H1 (cell line): ENCODE results near the gene THYN1. TPM values are rescaled to one million over a fixed set of nuclear protein-coding genes. Genes with fewer than 3 reads are reported as not detected.

ENCODE experiments used
- CTCF ChIA-PET: fragments of 300-600 bp; sonication (Branson Sonifier 250); formaldehyde crosslinking; loops from one replicate; lab custom pipeline; 2021; ENCODE audit not compliant: partially characterized antibody; lab: Charles Lee
- POLR2A ChIA-PET: fragments of 300-600 bp; sonication (Branson Sonifier 250); formaldehyde crosslinking; loops from one replicate; lab custom pipeline; 2021; ENCODE audit warnings: inconsistent platforms; ENCODE audit not compliant: partially characterized antibody; lab: Charles Lee
- DNase-seq, 2 experiments: peaks; one replicate each; pipeline versions ENCODE4 v3.0.0 to v3.0.0-alpha.2; 2010 to 2022; ENCODE audit warnings: low spot score in 2 of 2, low read depth in 1 of 2, mixed read lengths in 1 of 2
- FAIRE-seq: peaks from 2 replicates; lab custom pipeline; 2011; peaks lifted over from hg19 to GRCh38; lab: Jason Lieb, UNC
- H2AFZ ChIP-seq: 2 replicates; pipeline ENCODE4 v1.8.1; 2012; ENCODE audit warnings: low read length, inconsistent platforms
- H2AK5ac ChIP-seq: 2 replicates; pipeline ENCODE4 v1.6.1; 2013; ENCODE audit warnings: low read depth, low read length
- H2BK120ac ChIP-seq: replicated peaks from 2 replicates; pipeline ENCODE3; 2013; ENCODE audit warnings: low read depth, low read length, inconsistent platforms
- H2BK12ac ChIP-seq: 2 replicates; pipeline ENCODE4 v1.6.1; 2013; ENCODE audit warnings: low read depth, low read length
- H2BK15ac ChIP-seq: 2 replicates; pipeline ENCODE4 v1.6.1; 2013; ENCODE audit warnings: low read length
- H2BK20ac ChIP-seq: 2 replicates; pipeline ENCODE4 v1.6.1; 2013; ENCODE audit warnings: low read length
- H2BK5ac ChIP-seq: 2 replicates; pipeline ENCODE4 v1.6.1; 2013; ENCODE audit warnings: low read depth, low read length
- H3K14ac ChIP-seq: 2 replicates; pipeline ENCODE4 v1.6.1; 2013; ENCODE audit warnings: inconsistent platforms; ENCODE audit not compliant: insufficient read length
- H3K18ac ChIP-seq: 2 replicates; pipeline ENCODE4 v1.6.1; 2013; ENCODE audit warnings: low read length; ENCODE audit errors: extremely low read depth
- H3K23ac ChIP-seq: 2 replicates; pipeline ENCODE4 v1.6.1; 2013; ENCODE audit warnings: inconsistent platforms; ENCODE audit not compliant: insufficient read length
- H3K23me2 ChIP-seq: 2 replicates; pipeline ENCODE4 v1.6.1; 2013; ENCODE audit warnings: low read depth, low read length
- H3K27ac ChIP-seq: 2 replicates; pipeline ENCODE4 v1.6.1; 2011; ENCODE audit warnings: low read depth, low read length, inconsistent platforms
- H3K27me3 ChIP-seq, 4 experiments: replicated peaks in 1 of 4; 1 replicate in 1 of 4; 2 replicates in 3 of 4; pipeline versions ENCODE4 v1.6.1 to v1.8.1; 2011 to 2013; ENCODE audit warnings: low read length in 3 of 4, mild to moderate bottlenecking in 3 of 4, inconsistent platforms in 2 of 4, mixed read lengths in 2 of 4, moderate library complexity in 1 of 4; ENCODE audit not compliant: control insufficient read depth in 3 of 4, insufficient read depth in 3 of 4; ENCODE audit errors: extremely low read depth in 1 of 4
- H3K36me3 ChIP-seq, 4 experiments: 2 replicates each; pipeline versions ENCODE4 v1.6.1 to v1.8.1; 2011 to 2013; ENCODE audit warnings: mild to moderate bottlenecking in 4 of 4, low read length in 3 of 4, moderate library complexity in 2 of 4, control low read depth in 1 of 4, inconsistent platforms in 1 of 4; ENCODE audit not compliant: insufficient read depth in 4 of 4, control insufficient read depth in 2 of 4
- H3K4ac ChIP-seq: replicated peaks from 2 replicates; pipeline ENCODE3; 2013; ENCODE audit warnings: low read length, low read depth, mixed read lengths, inconsistent platforms; ENCODE audit not compliant: insufficient read length
- H3K4me1 ChIP-seq, 4 experiments: replicated peaks in 1 of 4; 1 replicate in 1 of 4; 2 replicates in 3 of 4; pipeline versions ENCODE4 v1.6.1 to v1.8.1; 2011 to 2013; ENCODE audit warnings: low read length in 3 of 4, inconsistent platforms in 2 of 4, mixed read lengths in 1 of 4; ENCODE audit not compliant: insufficient read depth in 4 of 4, control insufficient read depth in 3 of 4
- H3K4me2 ChIP-seq, 2 experiments: 2 replicates each; pipeline versions ENCODE4 v1.6.1 to v1.8.1; 2011 to 2013; ENCODE audit warnings: low read depth in 2 of 2, low read length in 2 of 2, control low read depth in 1 of 2, inconsistent platforms in 1 of 2, mild to moderate bottlenecking in 1 of 2; ENCODE audit not compliant: insufficient read depth in 1 of 2
- H3K4me3 ChIP-seq, 4 experiments: fragments of 200-600, 300-600 bp in 1 of 4; sonication (generic), shearing (Covaris generic), sonication (Bioruptor Twin) in 1 of 4; 2 replicates each; pipeline versions ENCODE4 v1.5.1 to v1.8.1; 2011 to 2016; ENCODE audit warnings: low read length in 4 of 4, low read depth in 3 of 4, control low read depth in 2 of 4, inconsistent platforms in 2 of 4, mild to moderate bottlenecking in 2 of 4, mixed read lengths in 1 of 4, moderate library complexity in 1 of 4; ENCODE audit not compliant: insufficient read depth in 2 of 4; ENCODE audit errors: extremely low read depth in 1 of 4
- H3K56ac ChIP-seq: replicated peaks from 2 replicates; pipeline ENCODE3; 2013; ENCODE audit warnings: low read depth, mild to moderate bottlenecking, mixed read lengths, low read length, inconsistent platforms; ENCODE audit not compliant: insufficient read length
- H3K79me1 ChIP-seq: 2 replicates; pipeline ENCODE4 v1.6.1; 2013; ENCODE audit warnings: low read depth, low read length, control low read depth
- H3K79me2 ChIP-seq, 2 experiments: 2 replicates each; pipeline versions ENCODE4 v1.6.1 to v1.8.1; 2012 to 2013; ENCODE audit warnings: low read length in 2 of 2, mild to moderate bottlenecking in 2 of 2, inconsistent platforms in 1 of 2; ENCODE audit not compliant: insufficient read depth in 2 of 2, control insufficient read depth in 1 of 2
- H3K9ac ChIP-seq, 4 experiments: replicated peaks in 1 of 4; 1 replicate in 1 of 4; 2 replicates in 3 of 4; pipeline versions ENCODE4 v1.6.1 to v1.8.1; 2011 to 2013; ENCODE audit warnings: low read depth in 3 of 4, low read length in 3 of 4, control low read depth in 2 of 4, mild to moderate bottlenecking in 2 of 4, moderate library complexity in 2 of 4, inconsistent platforms in 1 of 4; ENCODE audit errors: extremely low read depth in 1 of 4
- H3K9me3 ChIP-seq, 2 experiments: 2 replicates each; pipeline versions ENCODE4 v1.6.1 to v1.8.1; 2012 to 2013; ENCODE audit warnings: mild to moderate bottlenecking in 2 of 2, moderate library complexity in 2 of 2, control low read depth in 1 of 2, inconsistent platforms in 1 of 2, low read depth in 1 of 2, low read length in 1 of 2, mixed read lengths in 1 of 2; ENCODE audit not compliant: insufficient read depth in 2 of 2
- H4K20me1 ChIP-seq, 2 experiments: replicated peaks in 1 of 2; 2 replicates each; pipeline versions ENCODE3 to v1.8.1; 2011 to 2013; ENCODE audit warnings: inconsistent platforms in 2 of 2, low read length in 2 of 2, mild to moderate bottlenecking in 1 of 2; ENCODE audit not compliant: insufficient read depth in 2 of 2, control insufficient read depth in 1 of 2
- H4K5ac ChIP-seq: 2 replicates; pipeline ENCODE4 v1.6.1; 2013; ENCODE audit warnings: low read length, low read depth, mixed read lengths, inconsistent platforms; ENCODE audit not compliant: insufficient read length
- H4K8ac ChIP-seq: 2 replicates; pipeline ENCODE4 v1.8.0; 2013; ENCODE audit warnings: mild to moderate bottlenecking, moderate library complexity, low read length, inconsistent platforms; ENCODE audit not compliant: insufficient read depth; ENCODE audit errors: extremely low read depth
- H4K91ac ChIP-seq: replicated peaks from 2 replicates; pipeline ENCODE3; 2013; ENCODE audit warnings: low read length, mixed read lengths, inconsistent platforms; ENCODE audit not compliant: insufficient read length
- ASH2L ChIP-seq: fragments of 200-600, 300-600 bp; sonication (generic); IDR thresholded peaks from one replicate; pipeline ENCODE4 v1.7.1; 2017; ENCODE audit warnings: low read length
- CTCF ChIP-seq, 3 experiments: IDR thresholded peaks; 1 replicate in 2 of 3; 2 replicates in 1 of 3; pipeline versions ENCODE4 v1.5.1 to v1.6.1; 2011; ENCODE audit warnings: low read length in 3 of 3, mild to moderate bottlenecking in 3 of 3, inconsistent platforms in 2 of 3, low read depth in 1 of 3, moderate library complexity in 1 of 3; ENCODE audit not compliant: insufficient read depth in 1 of 3; ENCODE audit errors: control extremely low read depth in 1 of 3
- EZH2 ChIP-seq: fragments of 200-600 bp; sonication (generic); IDR thresholded peaks from 2 replicates; pipeline ENCODE4 v1.7.1; 2012; ENCODE audit warnings: low read depth, mild to moderate bottlenecking, moderate library complexity, low read length, inconsistent platforms; ENCODE audit not compliant: severe bottlenecking
- GABPA ChIP-seq: IDR thresholded peaks from 2 replicates; pipeline ENCODE4 v1.6.1; 2011; ENCODE audit warnings: mild to moderate bottlenecking, low read length, moderate library complexity, borderline replicate concordance; ENCODE audit not compliant: insufficient read depth
- JUND ChIP-seq: IDR thresholded peaks from 2 replicates; pipeline ENCODE4 v1.6.1; 2011; ENCODE audit warnings: mild to moderate bottlenecking, improper control_type of control experiment, low read length
- RBBP5 ChIP-seq: IDR thresholded peaks from 2 replicates; pipeline ENCODE4 v1.7.1; 2012; ENCODE audit warnings: low read depth, mild to moderate bottlenecking, inconsistent platforms, low read length, moderate library complexity, borderline replicate concordance
- SP1 ChIP-seq: IDR thresholded peaks from 2 replicates; pipeline ENCODE4 v1.6.1; 2011; ENCODE audit warnings: low read depth, low read length
- TAF1 ChIP-seq: IDR thresholded peaks from 2 replicates; pipeline ENCODE4 v1.6.1; 2011; ENCODE audit warnings: mild to moderate bottlenecking, low read depth, low read length
- TAF7 ChIP-seq: optimal IDR thresholded peaks from 2 replicates; pipeline ENCODE3; 2011; ENCODE audit warnings: low read depth, mild to moderate bottlenecking, inconsistent platforms, low read length, moderate library complexity, borderline replicate concordance
- USF2 ChIP-seq: IDR thresholded peaks from 2 replicates; pipeline ENCODE4 v1.6.1; 2011; ENCODE audit warnings: low read length, improper control_type of control experiment
- WGBS, 2 experiments: shearing (Covaris generic) in 1 of 2; methylation state at CpG; one replicate each; pipeline versions ENCODE4 v1.1.6 to v1.1.7; 2013 to 2015; ENCODE audit warnings: low lambda C conversion rate in 2 of 2, mixed read lengths in 2 of 2, inconsistent platforms in 1 of 2, low coverage in 1 of 2, missing lambda C conversion rate in 1 of 2; ENCODE audit not compliant: insufficient replicate concordance in 2 of 2, insufficient coverage in 1 of 2, insufficient read length in 1 of 2; ENCODE audit errors: extremely low coverage in 1 of 2, missing lambda C conversion rate in 1 of 2; 5-methylcytosine and 5-hydroxymethylcytosine counted together
- polyA plus RNA-seq, 7 experiments: library from polyadenylated mRNA; depleted of rRNA in 3 of 7; stranded (reverse) in 5 of 7; unstranded in 2 of 7; fragments of >200 nt in 5 of 7; fragments of 200-250 nt in 2 of 7; gene quantifications; 1 replicate in 5 of 7; 2 replicates in 1 of 7; 4 replicates in 1 of 7; pipeline versions ENCODE4 v1.2.1 to v1.2.3, GENCODE V29; 2011 to 2013; ENCODE audit warnings: missing spikeins in 2 of 7, mixed read lengths in 2 of 7
- total RNA-seq: library from RNA; stranded (reverse); fragmentation: NEBNext Ultra II Directional; extraction: Animal tissue kit (Norgen Biotek cat#: 25700); gene quantifications from 2 replicates; pipeline ENCODE4 v1.2.1, GENCODE V29; 2021

Gene THYN1
- total and polyA plus RNA-seq, 2 of the 8 experiments (the other 6 are each of a cell fraction or from before 2014, with no cell fraction given), result 77.3 to 95.1 TPM

- no peak overlapping the region for H3K14ac ChIP-seq
- ChIA-PET CTCF (interaction anchor here (4.3 kb wide), 1 partner anchor 29 kb away, joined by 26 read pairs; no protein-coding TSS in a partner anchor), POLR2A (interaction anchor here (0.7 to 1.2 kb wide), 4 partner anchors 9 to 52 kb away, joined by 3 read pairs; no protein-coding TSS in a partner anchor)
- no peaks in the 10 kb centered on the region; a peak in 1 of 7 replicates for H3K27me3 ChIP-seq
- DNase-seq, result no peak
- H3K56ac ChIP-seq, result no peak overlapping the region
- WGBS, 2 experiments, result 76% methylated on average over 6 of the region's 6 CpGs; no CpG with 5 or more reads in 1 of the 2 experiments
- H2BK5ac ChIP-seq, result no peak overlapping the region
- H4K8ac ChIP-seq, result no peak overlapping the region
- no peak for FAIRE-seq
- no peaks in the 10 kb centered on the region; a peak in 1 of 7 replicates for H3K4me1 ChIP-seq
- no peak overlapping the region for H3K27ac ChIP-seq
- H3K23ac ChIP-seq, result no peak overlapping the region
- H3K4me2 ChIP-seq, result no peak overlapping the region
- H2BK12ac ChIP-seq, result no peak overlapping the region
- no peaks in the 10 kb centered on the region for H3K23me2 ChIP-seq
- no peak overlapping the region for H2BK15ac ChIP-seq
- no peak overlapping the region for H2AK5ac ChIP-seq
- H3K79me2 ChIP-seq, result no peaks in the 10 kb centered on the region
- no peak overlapping the region for H2BK20ac ChIP-seq
- no peak overlapping the region for H3K18ac ChIP-seq
- no peak overlapping the region for H4K91ac ChIP-seq
- H2BK120ac ChIP-seq, result no peak overlapping the region
- H4K20me1 ChIP-seq, result no peaks in the 10 kb centered on the region
- no peak overlapping the region for H2AFZ ChIP-seq
- no peak overlapping the region for H3K4ac ChIP-seq
- H3K36me3 ChIP-seq, result peaks cover 4 to 20% (median 8%) of the 10 kb centered on the region in 4 experiments; a peak in 7 of 8 replicates
- H4K5ac ChIP-seq, result no peak overlapping the region
- no peak overlapping the region for H3K9ac ChIP-seq
- no peaks in the 10 kb centered on the region for H3K79me1 ChIP-seq
- H3K4me3 ChIP-seq, result no peak overlapping the region
- no peaks in the 10 kb centered on the region for H3K9me3 ChIP-seq
- TF ChIP-seq JUND, result no peak
- TF ChIP-seq TAF1, result no peak
- no peak for TF ChIP-seq SP1
- TF ChIP-seq GABPA, result no peak
- no peak for TF ChIP-seq CTCF (IDR thresholded peaks at IDR 0.05; ENCODE audit: control extremely low read depth in 1 of 3, insufficient read depth in 1 of 3, low read depth in 1 of 3, low read length in 3 of 3)
- no peak for TF ChIP-seq ASH2L
- no peak for TF ChIP-seq RBBP5
- no peak for TF ChIP-seq TAF7
- no peak for TF ChIP-seq USF2
- TF ChIP-seq EZH2, result no peak
These were observed 38.0 kb upstream of the THYN1 start for GRCh38 chr11:134291196-134291595.
